ENCODE measurements around the gene C3AR1. TPM values are rescaled to one million over a fixed set of nuclear protein-coding genes. Genes with fewer than 3 reads are reported as not detected.
"Not testable (repeated sequence)": the region's sequence is repeated elsewhere in the genome, so short reads cannot be mapped to it uniquely, and the experiment has no call there.

The C3AR1 gene
- polyA plus RNA-seq (2013, experiment 1 of 2) = not detected
- not detected for polyA plus RNA-seq (2013, experiment 2 of 2)

GRCh38 chr12:8065991-8066594 lies at the start of gene C3AR1:
Gene C3AR1 (minus strand): TSS chr12:8066359. CDS start chr12:8060185, 6,174 bp downstream.
- no peak within 1 kb of the TSS for H3K4ac ChIP-seq (ENCODE audit: low read length)
- H2AK5ac ChIP-seq (ENCODE audit: low read depth, low read length) = no peak within 1 kb of the TSS
- H3K27ac ChIP-seq (replicated peaks; ENCODE audit: low read length) = no peak within 1 kb of the TSS
- DNase-seq (ENCODE audit: low spot score) = no peak
- no CpG with 5 or more reads among the region's 2 CpGs for WGBS, 2 donors (ENCODE audit: extremely low coverage in 2 of 2, insufficient read length in 2 of 2, insufficient replicate concordance in 1 of 2)
- no peak within 1 kb of the TSS for H3K23ac ChIP-seq (ENCODE audit: low read depth, low read length, poor library complexity)
- peaks cover 0 to 6% (median 0%) of the 10 kb centered on the region in 3 experiments for H3K27me3 ChIP-seq (ENCODE audit: control insufficient read depth in 3 of 3, insufficient read depth in 3 of 3, low read depth in 1 of 3, low read length in 3 of 3)
- H2BK15ac ChIP-seq (ENCODE audit: low read length) = no peak within 1 kb of the TSS
- no peak within 1 kb of the TSS for H3K14ac ChIP-seq (ENCODE audit: low read length)
- no peaks in the 10 kb centered on the region for H3K4me1 ChIP-seq (ENCODE audit: control insufficient read depth in 2 of 2, insufficient read depth in 1 of 2, low read depth in 1 of 2, low read length in 2 of 2)
- no peak within 1 kb of the TSS for H2BK120ac ChIP-seq (ENCODE audit: low read depth, low read length)
- no peak within 1 kb of the TSS for H2BK5ac ChIP-seq (ENCODE audit: low read length)
- no peak within 1 kb of the TSS for H3K18ac ChIP-seq (ENCODE audit: low read length)
- H4K8ac ChIP-seq (ENCODE audit: low read depth, low read length) = no peak within 1 kb of the TSS
- no peaks in the 10 kb centered on the region for H3K36me3 ChIP-seq (replicated peaks in 1 of 2; ENCODE audit: control insufficient read depth in 2 of 2, insufficient read depth in 2 of 2, low read length in 2 of 2)
- H3K4me2 ChIP-seq (ENCODE audit: insufficient read depth, low read length, poor library complexity, severe bottlenecking) = no peak within 1 kb of the TSS
- no peak within 1 kb of the TSS for H4K91ac ChIP-seq (ENCODE audit: low read depth, low read length, poor library complexity)
- no peaks in the 10 kb centered on the region for H3K9me3 ChIP-seq (replicated peaks in 1 of 2; ENCODE audit: control insufficient read depth in 2 of 2, insufficient read depth in 1 of 2, low read depth in 1 of 2, low read length in 2 of 2)
- H2AFZ ChIP-seq (ENCODE audit: low read length) = peak within 1 kb of the TSS; percentile 9
- no peak within 1 kb of the TSS for H2BK12ac ChIP-seq (ENCODE audit: low read length)
- H3K79me1 ChIP-seq (ENCODE audit: low read depth, low read length) = no peaks in the 10 kb centered on the region
- H3K9ac ChIP-seq (ENCODE audit: low read depth, low read length, poor library complexity) = no peak within 1 kb of the TSS
- no peak within 1 kb of the TSS for H3K4me3 ChIP-seq (ENCODE audit: low read length in 2 of 2)

DNA sequence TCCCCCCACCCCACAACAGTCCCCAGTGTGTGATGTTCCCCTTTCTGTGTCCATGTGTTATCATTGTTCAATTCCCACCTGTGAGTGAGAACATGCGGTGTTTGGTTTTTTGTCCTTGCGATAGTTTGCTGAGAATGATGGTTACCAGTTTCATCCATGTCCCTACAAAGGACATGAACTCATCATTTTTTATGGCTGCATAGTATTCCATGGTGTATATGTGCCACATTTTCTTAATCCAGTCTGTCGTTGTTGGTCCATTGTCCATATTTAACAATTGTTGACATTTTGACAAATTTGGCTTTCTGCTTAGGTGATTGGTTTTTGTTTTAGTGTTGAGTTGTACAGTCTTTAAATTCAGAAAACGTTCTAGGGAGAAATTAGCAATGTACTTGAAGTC lies 47.0 kb upstream of the C3AR1 start:
- no CpG with 5 or more reads among the region's 4 CpGs for WGBS, 2 donors (ENCODE audit: extremely low coverage in 2 of 2, insufficient read length in 2 of 2, insufficient replicate concordance in 1 of 2)
- H4K91ac ChIP-seq (ENCODE audit: low read depth, low read length, poor library complexity) = not testable (repeated sequence)

DNA sequence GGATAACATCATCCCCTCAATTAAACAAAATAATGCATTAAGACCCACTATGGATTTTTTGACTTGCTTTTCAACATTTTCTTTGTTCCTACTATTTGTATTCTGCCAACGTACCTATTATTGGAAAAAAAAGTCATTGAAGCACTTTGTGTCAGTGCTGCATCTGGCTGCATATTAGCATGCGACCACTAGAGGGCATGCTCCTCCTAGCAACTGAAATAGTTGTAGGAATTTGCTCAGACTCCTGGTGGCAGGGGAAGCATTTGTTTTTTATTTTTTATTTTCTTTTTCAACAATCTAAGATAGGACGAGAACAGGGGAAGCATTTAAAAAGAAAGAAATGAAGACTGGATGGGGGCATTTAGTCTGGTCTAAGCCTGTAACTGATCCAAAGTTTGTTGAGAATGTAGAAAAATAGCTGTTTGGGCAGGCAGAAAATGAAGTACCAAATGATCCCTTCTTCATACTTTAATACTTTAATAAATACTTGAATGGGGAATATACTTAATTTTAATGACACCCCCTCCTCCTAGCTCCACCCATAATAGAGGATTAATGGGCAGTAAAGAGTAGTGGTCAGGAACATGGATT lies 42.7 kb upstream of the C3AR1 start:
- Histone ChIP-seq H2BK15ac (ENCODE audit: low read length) (no peak overlapping the region), H2AK5ac (ENCODE audit: low read depth, low read length) (no peak overlapping the region), H3K23ac (ENCODE audit: low read depth, low read length, poor library complexity) (no peak overlapping the region), H3K9me3 (replicated peaks in 1 of 2; ENCODE audit: control insufficient read depth in 2 of 2, insufficient read depth in 1 of 2, low read depth in 1 of 2, low read length in 2 of 2) (peaks cover 0 to 6% of the 10 kb centered on the region in 2 donors), H3K79me1 (ENCODE audit: low read depth, low read length) (no peaks in the 10 kb centered on the region), H3K36me3 (replicated peaks in 1 of 2; ENCODE audit: control insufficient read depth in 2 of 2, insufficient read depth in 2 of 2, low read length in 2 of 2) (no peaks in the 10 kb centered on the region), H4K91ac (ENCODE audit: low read depth, low read length, poor library complexity) (no peak overlapping the region), H3K4me1 (ENCODE audit: control insufficient read depth in 2 of 2, insufficient read depth in 1 of 2, low read depth in 1 of 2, low read length in 2 of 2) (no peaks in the 10 kb centered on the region), H2BK5ac (ENCODE audit: low read length) (no peak overlapping the region), H2BK12ac (ENCODE audit: low read length) (no peak overlapping the region), H4K8ac (ENCODE audit: low read depth, low read length) (no peak overlapping the region), H2AFZ (ENCODE audit: low read length) (peak overlapping the region; percentile 76), H3K27me3 (ENCODE audit: control insufficient read depth in 3 of 3, insufficient read depth in 3 of 3, low read depth in 1 of 3, low read length in 3 of 3) (no peaks in the 10 kb centered on the region), H3K18ac (ENCODE audit: low read length) (no peak overlapping the region), H3K9ac (ENCODE audit: low read depth, low read length, poor library complexity) (no peak overlapping the region), H2BK120ac (ENCODE audit: low read depth, low read length) (no peak overlapping the region), H3K14ac (ENCODE audit: low read length) (no peak overlapping the region), H3K4ac (ENCODE audit: low read length) (no peak overlapping the region), H3K27ac (replicated peaks; ENCODE audit: low read length) (no peak overlapping the region), H3K4me3 (ENCODE audit: low read length in 2 of 2) (no peak overlapping the region), H3K4me2 (ENCODE audit: insufficient read depth, low read length, poor library complexity, severe bottlenecking) (no peak overlapping the region)
- WGBS, 2 donors (ENCODE audit: extremely low coverage in 2 of 2, insufficient read length in 2 of 2, insufficient replicate concordance in 1 of 2) = no CpG with 5 or more reads among the region's 3 CpGs
- peak; percentile 73 for DNase-seq (ENCODE audit: low spot score)

More for the DNA sequence above, 47.0 kb upstream of the C3AR1 start:
- not testable (repeated sequence) for H3K79me1 ChIP-seq (ENCODE audit: low read depth, low read length); H3K9me3 ChIP-seq (replicated peaks in 1 of 2; ENCODE audit: control insufficient read depth in 2 of 2, insufficient read depth in 1 of 2, low read depth in 1 of 2, low read length in 2 of 2); H3K4me2 ChIP-seq (ENCODE audit: insufficient read depth, low read length, poor library complexity, severe bottlenecking); H2BK120ac ChIP-seq (ENCODE audit: low read depth, low read length); H3K23ac ChIP-seq (ENCODE audit: low read depth, low read length, poor library complexity); H4K8ac ChIP-seq (ENCODE audit: low read depth, low read length); H3K18ac ChIP-seq (ENCODE audit: low read length); H3K4ac ChIP-seq (ENCODE audit: low read length); H3K14ac ChIP-seq (ENCODE audit: low read length); H2AFZ ChIP-seq (ENCODE audit: low read length); H2BK15ac ChIP-seq (ENCODE audit: low read length); H2AK5ac ChIP-seq (ENCODE audit: low read depth, low read length); H3K9ac ChIP-seq (ENCODE audit: low read depth, low read length, poor library complexity); H3K4me1 ChIP-seq (ENCODE audit: control insufficient read depth in 2 of 2, insufficient read depth in 1 of 2, low read depth in 1 of 2, low read length in 2 of 2); H3K27me3 ChIP-seq (ENCODE audit: control insufficient read depth in 3 of 3, insufficient read depth in 3 of 3, low read depth in 1 of 3, low read length in 3 of 3); H2BK12ac ChIP-seq (ENCODE audit: low read length); H3K4me3 ChIP-seq (ENCODE audit: low read length in 2 of 2); H3K27ac ChIP-seq (replicated peaks; ENCODE audit: low read length); DNase-seq (ENCODE audit: low spot score); H3K36me3 ChIP-seq (replicated peaks in 1 of 2; ENCODE audit: control insufficient read depth in 2 of 2, insufficient read depth in 2 of 2, low read length in 2 of 2); H2BK5ac ChIP-seq (ENCODE audit: low read length)

- Histone ChIP-seq H4K8ac (ENCODE audit: low read depth, low read length) (no peak overlapping the region), H4K91ac (ENCODE audit: low read depth, low read length, poor library complexity) (no peak overlapping the region), H3K4me2 (ENCODE audit: insufficient read depth, low read length, poor library complexity, severe bottlenecking) (no peak overlapping the region), H2AK5ac (ENCODE audit: low read depth, low read length) (no peak overlapping the region), H3K9me3 (replicated peaks in 1 of 2; ENCODE audit: control insufficient read depth in 2 of 2, insufficient read depth in 1 of 2, low read depth in 1 of 2, low read length in 2 of 2) (peaks cover 0 to 6% of the 10 kb centered on the region in 2 donors), H3K27ac (replicated peaks; ENCODE audit: low read length) (no peak overlapping the region), H3K36me3 (replicated peaks in 1 of 2; ENCODE audit: control insufficient read depth in 2 of 2, insufficient read depth in 2 of 2, low read length in 2 of 2) (peaks cover 9 to 37% of the 10 kb centered on the region in 2 donors), H3K4me3 (ENCODE audit: low read length in 2 of 2) (no peak overlapping the region), H3K27me3 (ENCODE audit: control insufficient read depth in 3 of 3, insufficient read depth in 3 of 3, low read depth in 1 of 3, low read length in 3 of 3) (no peaks in the 10 kb centered on the region), H2BK15ac (ENCODE audit: low read length) (no peak overlapping the region), H3K23ac (ENCODE audit: low read depth, low read length, poor library complexity) (no peak overlapping the region), H3K79me1 (ENCODE audit: low read depth, low read length) (no peaks in the 10 kb centered on the region), H3K4me1 (ENCODE audit: control insufficient read depth in 2 of 2, insufficient read depth in 1 of 2, low read depth in 1 of 2, low read length in 2 of 2) (no peaks in the 10 kb centered on the region), H2BK120ac (ENCODE audit: low read depth, low read length) (no peak overlapping the region), H3K18ac (ENCODE audit: low read length) (no peak overlapping the region), H2BK5ac (ENCODE audit: low read length) (no peak overlapping the region), H3K14ac (ENCODE audit: low read length) (no peak overlapping the region), H2BK12ac (ENCODE audit: low read length) (no peak overlapping the region), H3K4ac (ENCODE audit: low read length) (no peak overlapping the region), H3K9ac (ENCODE audit: low read depth, low read length, poor library complexity) (no peak overlapping the region), H2AFZ (ENCODE audit: low read length) (no peak overlapping the region)
- no CpG with 5 or more reads among the region's 3 CpGs for WGBS, 2 donors (ENCODE audit: extremely low coverage in 2 of 2, insufficient read length in 2 of 2, insufficient replicate concordance in 1 of 2)
- DNase-seq (ENCODE audit: low spot score) = no peak
Measured at GRCh38 chr12:8099235-8099634, 33.1 kb upstream of the C3AR1 start.

Data from neuronal stem cell (in vitro differentiated cells).